ENCODE measurements around the gene IL15RA.
"Not testable (repeated sequence)": the region's sequence is repeated elsewhere in the genome, so short reads cannot be mapped to it uniquely, and the experiment has no call there.

Gene IL15RA

DNA sequence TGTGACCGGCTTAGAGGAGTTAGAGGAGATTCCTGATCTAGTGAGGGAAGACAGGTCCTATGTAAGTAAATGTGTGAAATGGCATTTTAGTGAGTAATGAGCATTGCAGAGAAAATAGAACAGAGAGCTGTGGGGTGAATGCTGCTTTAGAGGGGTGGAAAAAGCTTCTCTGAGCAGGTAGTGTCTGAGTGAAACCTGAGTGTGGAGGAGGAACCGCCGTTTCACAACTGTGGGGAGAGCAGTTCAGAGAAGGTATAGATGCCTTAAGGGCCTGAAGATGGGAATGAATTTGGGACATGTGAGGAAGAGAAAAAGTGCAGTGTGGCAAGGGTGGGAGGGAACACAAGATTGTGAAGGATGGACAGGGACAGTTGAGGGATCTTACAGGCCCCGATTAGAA, 65.7 kb downstream of the IL15RA start:
- H3K18ac ChIP-seq (ENCODE audit: low read length) = no peak overlapping the region
- H4K8ac ChIP-seq (ENCODE audit: low read depth, low read length) = no peak overlapping the region
- no peaks in the 10 kb centered on the region for H3K79me1 ChIP-seq (ENCODE audit: low read length)
- no peak overlapping the region for H2AFZ ChIP-seq (ENCODE audit: insufficient read depth, low read length, poor library complexity)
- H3K79me2 ChIP-seq (ENCODE audit: control insufficient read depth, insufficient read depth, low read length, poor library complexity) = no peaks in the 10 kb centered on the region
- H4K91ac ChIP-seq (ENCODE audit: low read depth, low read length) = no peak overlapping the region
- H2BK120ac ChIP-seq (ENCODE audit: insufficient read depth, low read length, poor library complexity) = no peak overlapping the region
- H3K14ac ChIP-seq (ENCODE audit: low read length) = no peak overlapping the region
- no peak overlapping the region for H3K23ac ChIP-seq (ENCODE audit: low read length)
- no peak for DNase-seq
- no peak overlapping the region for H3K4me3 ChIP-seq (ENCODE audit: low read depth, low read length)
- H2AK5ac ChIP-seq (ENCODE audit: low read length) = no peak overlapping the region
- no peak overlapping the region for H2BK5ac ChIP-seq (ENCODE audit: low read depth, low read length, poor library complexity)
- peaks cover 54 to 69% of the 10 kb centered on the region in 2 experiments for H3K36me3 ChIP-seq (ENCODE audit: control insufficient read depth in 1 of 2, insufficient read depth in 2 of 2, low read length in 2 of 2)
- no peak overlapping the region for H3K27ac ChIP-seq (ENCODE audit: low read depth, low read length)
- WGBS (ENCODE audit: extremely low coverage, insufficient coverage, insufficient read length) = no CpG with 5 or more reads among the region's 4 CpGs
- H3K4me2 ChIP-seq (ENCODE audit: low read length) = no peak overlapping the region
- H3K27me3 ChIP-seq (ENCODE audit: insufficient read depth, low read length) = no peaks in the 10 kb centered on the region
- no peak overlapping the region for H3K4ac ChIP-seq (ENCODE audit: low read depth, low read length)
- H3K9me3 ChIP-seq (ENCODE audit: insufficient read depth, low read depth, low read length) = no peaks in the 10 kb centered on the region
- H2BK12ac ChIP-seq (ENCODE audit: low read length) = no peak overlapping the region
- H4K12ac ChIP-seq (ENCODE audit: low read depth, low read length) = no peak overlapping the region
- H3K4me1 ChIP-seq (ENCODE audit: control insufficient read depth in 1 of 2, insufficient read depth in 2 of 2, low read length in 2 of 2) = no peaks in the 10 kb centered on the region
- no peak overlapping the region for H3K9ac ChIP-seq (ENCODE audit: low read length)

DNA sequence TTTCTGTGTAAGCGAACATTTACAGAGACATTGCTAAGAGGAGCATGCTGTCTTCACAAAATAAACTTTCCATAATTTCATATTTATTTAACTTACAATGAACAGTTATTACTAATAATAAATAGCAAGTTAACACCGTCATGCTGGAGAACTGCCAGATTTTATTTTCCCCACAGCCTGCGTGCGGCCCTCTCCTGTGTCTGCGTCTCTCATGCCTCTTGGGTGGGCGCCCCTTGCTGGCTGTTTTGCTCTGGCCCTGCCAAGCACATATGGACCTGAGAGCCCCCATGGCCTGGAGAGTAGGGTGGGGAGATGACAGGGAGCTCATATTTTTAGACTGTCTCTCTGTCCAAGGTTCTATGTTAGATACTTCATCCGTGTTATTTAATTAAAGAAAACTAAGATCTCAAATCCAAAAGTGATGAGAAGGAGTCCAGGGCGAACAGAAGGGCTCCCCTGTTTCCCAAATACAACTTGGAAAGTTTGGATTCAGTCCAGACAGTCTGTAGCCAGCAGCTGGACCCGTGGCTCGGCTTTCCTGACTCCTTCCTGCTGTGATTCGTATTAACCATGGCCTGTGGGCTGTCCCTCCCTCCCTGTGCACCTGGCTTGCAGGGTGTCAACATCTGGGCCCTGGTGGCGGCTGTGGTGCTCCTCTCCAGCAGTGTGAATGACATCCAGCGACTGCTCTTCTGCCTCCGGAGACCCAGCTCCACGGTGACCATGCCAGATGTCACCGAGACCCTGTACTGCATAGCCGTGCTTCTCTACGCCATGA, 66.8 kb downstream of the IL15RA start:
- H3K4ac ChIP-seq (ENCODE audit: low read depth, low read length) = no peak overlapping the region
- no peak overlapping the region for H2AK5ac ChIP-seq (ENCODE audit: low read length)
- no CpG with 5 or more reads among the region's 18 CpGs for WGBS (ENCODE audit: extremely low coverage, insufficient coverage, insufficient read length)
- H3K23ac ChIP-seq (ENCODE audit: low read length) = no peak overlapping the region
- H2BK12ac ChIP-seq (ENCODE audit: low read length) = no peak overlapping the region
- no peak overlapping the region for H4K91ac ChIP-seq (ENCODE audit: low read depth, low read length)
- no peaks in the 10 kb centered on the region for H3K4me1 ChIP-seq (ENCODE audit: control insufficient read depth in 1 of 2, insufficient read depth in 2 of 2, low read length in 2 of 2)
- no peak for DNase-seq
- no peak overlapping the region for H4K12ac ChIP-seq (ENCODE audit: low read depth, low read length)
- H3K4me2 ChIP-seq (ENCODE audit: low read length) = no peak overlapping the region
- H3K27me3 ChIP-seq (ENCODE audit: insufficient read depth, low read length) = no peaks in the 10 kb centered on the region
- H3K18ac ChIP-seq (ENCODE audit: low read length) = no peak overlapping the region
- no peak overlapping the region for H2BK5ac ChIP-seq (ENCODE audit: low read depth, low read length, poor library complexity)
- no peak overlapping the region for H3K27ac ChIP-seq (ENCODE audit: low read depth, low read length)
- H3K9me3 ChIP-seq (ENCODE audit: insufficient read depth, low read depth, low read length) = no peaks in the 10 kb centered on the region
- no peak overlapping the region for H2BK120ac ChIP-seq (ENCODE audit: insufficient read depth, low read length, poor library complexity)
- no peak overlapping the region for H2AFZ ChIP-seq (ENCODE audit: insufficient read depth, low read length, poor library complexity)
- no peak overlapping the region for H4K8ac ChIP-seq (ENCODE audit: low read depth, low read length)
- H3K79me1 ChIP-seq (ENCODE audit: low read length) = no peaks in the 10 kb centered on the region
- H3K14ac ChIP-seq (ENCODE audit: low read length) = no peak overlapping the region
- H3K36me3 ChIP-seq (ENCODE audit: control insufficient read depth in 1 of 2, insufficient read depth in 2 of 2, low read length in 2 of 2) = peaks cover 54 to 67% of the 10 kb centered on the region in 2 experiments
- H3K4me3 ChIP-seq (ENCODE audit: low read depth, low read length) = no peak overlapping the region
- H3K79me2 ChIP-seq (ENCODE audit: control insufficient read depth, insufficient read depth, low read length, poor library complexity) = no peaks in the 10 kb centered on the region
- no peak overlapping the region for H3K9ac ChIP-seq (ENCODE audit: low read length)

DNA sequence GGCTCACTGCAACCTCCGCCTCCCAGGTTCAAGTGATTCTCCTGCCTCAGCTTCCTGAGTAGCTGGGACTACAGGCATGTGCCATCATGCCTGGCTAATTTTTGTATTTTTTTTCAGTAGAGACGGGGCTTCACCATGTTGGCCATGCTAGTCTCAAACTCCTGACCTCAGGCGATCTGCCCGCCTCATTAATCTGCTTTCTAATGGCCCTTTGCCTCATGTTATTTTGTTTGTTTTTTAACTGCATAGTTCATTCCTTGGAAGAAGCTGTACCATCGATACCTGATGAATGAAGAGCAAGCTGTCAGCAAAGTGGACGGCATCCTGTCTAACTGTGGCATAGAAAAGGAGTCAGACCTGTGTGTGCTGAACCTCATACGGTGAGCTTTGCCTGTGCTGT, 68.7 kb downstream of the IL15RA start:
- not testable (repeated sequence) for H3K4me1 ChIP-seq (ENCODE audit: control insufficient read depth in 1 of 2, insufficient read depth in 2 of 2, low read length in 2 of 2); H3K18ac ChIP-seq (ENCODE audit: low read length); H2AK5ac ChIP-seq (ENCODE audit: low read length); H3K27ac ChIP-seq (ENCODE audit: low read depth, low read length); H3K14ac ChIP-seq (ENCODE audit: low read length); H2BK5ac ChIP-seq (ENCODE audit: low read depth, low read length, poor library complexity); DNase-seq; H4K91ac ChIP-seq (ENCODE audit: low read depth, low read length); H2AFZ ChIP-seq (ENCODE audit: insufficient read depth, low read length, poor library complexity); H3K27me3 ChIP-seq (ENCODE audit: insufficient read depth, low read length); H3K79me2 ChIP-seq (ENCODE audit: control insufficient read depth, insufficient read depth, low read length, poor library complexity); H3K9me3 ChIP-seq (ENCODE audit: insufficient read depth, low read depth, low read length); H3K4me2 ChIP-seq (ENCODE audit: low read length); H4K8ac ChIP-seq (ENCODE audit: low read depth, low read length); H3K79me1 ChIP-seq (ENCODE audit: low read length); H3K4me3 ChIP-seq (ENCODE audit: low read depth, low read length); H4K12ac ChIP-seq (ENCODE audit: low read depth, low read length); H3K4ac ChIP-seq (ENCODE audit: low read depth, low read length); H3K9ac ChIP-seq (ENCODE audit: low read length); H2BK12ac ChIP-seq (ENCODE audit: low read length); H2BK120ac ChIP-seq (ENCODE audit: insufficient read depth, low read length, poor library complexity)
- Histone ChIP-seq H3K23ac (ENCODE audit: low read length) (peak overlapping the region; percentile 30), H3K36me3 (ENCODE audit: control insufficient read depth in 1 of 2, insufficient read depth in 2 of 2, low read length in 2 of 2) (peaks cover 40 to 50% of the 10 kb centered on the region in 2 experiments)
- no CpG with 5 or more reads among the region's 7 CpGs for WGBS (ENCODE audit: extremely low coverage, insufficient coverage, insufficient read length)

DNA sequence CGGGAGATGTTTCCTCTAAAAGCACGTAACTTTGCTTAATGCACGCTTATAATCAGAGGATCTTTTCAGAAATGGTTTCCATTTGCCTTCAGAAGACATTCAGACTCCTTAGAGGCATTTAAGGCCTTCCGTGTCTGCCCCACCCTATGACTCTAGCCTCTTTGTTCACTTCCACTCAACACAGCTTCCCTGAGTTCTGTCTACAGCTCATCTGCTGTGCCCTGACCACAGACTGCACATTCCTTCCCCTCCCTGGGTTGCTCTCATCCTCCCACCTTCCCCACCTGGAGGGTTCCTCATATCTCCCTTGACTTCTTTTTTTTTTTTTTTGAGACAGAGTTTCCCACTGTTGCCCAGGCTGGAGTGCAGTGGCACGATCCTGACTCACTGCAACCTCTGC, 70.7 kb downstream of the IL15RA start:
- H4K91ac ChIP-seq (ENCODE audit: low read depth, low read length) = no peak overlapping the region

More for the DNA sequence above, 70.7 kb downstream of the IL15RA start:
- H4K12ac ChIP-seq (ENCODE audit: low read depth, low read length) = no peak overlapping the region
- no peak overlapping the region for H3K23ac ChIP-seq (ENCODE audit: low read length)
- H3K18ac ChIP-seq (ENCODE audit: low read length) = no peak overlapping the region
- no peak overlapping the region for H2BK5ac ChIP-seq (ENCODE audit: low read depth, low read length, poor library complexity)
- WGBS (ENCODE audit: extremely low coverage, insufficient coverage, insufficient read length) = no CpG with 5 or more reads among the region's 5 CpGs
- DNase-seq = no peak
- H3K4me3 ChIP-seq (ENCODE audit: low read depth, low read length) = no peak overlapping the region
- no peaks in the 10 kb centered on the region for H3K9me3 ChIP-seq (ENCODE audit: insufficient read depth, low read depth, low read length)
- H3K4ac ChIP-seq (ENCODE audit: low read depth, low read length) = no peak overlapping the region
- H2BK120ac ChIP-seq (ENCODE audit: insufficient read depth, low read length, poor library complexity) = no peak overlapping the region
- H3K79me2 ChIP-seq (ENCODE audit: control insufficient read depth, insufficient read depth, low read length, poor library complexity) = no peaks in the 10 kb centered on the region
- H3K14ac ChIP-seq (ENCODE audit: low read length) = no peak overlapping the region
- H4K8ac ChIP-seq (ENCODE audit: low read depth, low read length) = no peak overlapping the region
- H3K9ac ChIP-seq (ENCODE audit: low read length) = no peak overlapping the region
- no peak overlapping the region for H2AFZ ChIP-seq (ENCODE audit: insufficient read depth, low read length, poor library complexity)
- no peaks in the 10 kb centered on the region for H3K79me1 ChIP-seq (ENCODE audit: low read length)
- no peaks in the 10 kb centered on the region for H3K4me1 ChIP-seq (ENCODE audit: control insufficient read depth in 1 of 2, insufficient read depth in 2 of 2, low read length in 2 of 2)
- H3K4me2 ChIP-seq (ENCODE audit: low read length) = no peak overlapping the region
- H3K36me3 ChIP-seq (ENCODE audit: control insufficient read depth in 1 of 2, insufficient read depth in 2 of 2, low read length in 2 of 2) = peaks cover 31 to 35% of the 10 kb centered on the region in 2 experiments
- no peaks in the 10 kb centered on the region for H3K27me3 ChIP-seq (ENCODE audit: insufficient read depth, low read length)
- no peak overlapping the region for H2AK5ac ChIP-seq (ENCODE audit: low read length)
- no peak overlapping the region for H2BK12ac ChIP-seq (ENCODE audit: low read length)
- no peak overlapping the region for H3K27ac ChIP-seq (ENCODE audit: low read depth, low read length)

Data from trophoblast cell (in vitro differentiated cells and primary cell).